WTC11 (cell line): ENCODE data around the gene TAOK3.

Experiments
- CREB1 ChIP-seq: sonication (generic); formaldehyde crosslinking; IDR thresholded peaks from 2 replicates; pipeline ENCODE4 v1.8.0; 2023; ENCODE audit warnings: mild to moderate bottlenecking, missing genetic modification reagents
- FOXJ3 ChIP-seq: sonication (generic); formaldehyde crosslinking; IDR thresholded peaks from 2 replicates; pipeline ENCODE4 v1.9.0; 2021; ENCODE audit warnings: missing genetic modification reagents, mild to moderate bottlenecking, borderline replicate concordance
- GABPB1 ChIP-seq: sonication (generic); formaldehyde crosslinking; IDR thresholded peaks from 2 replicates; pipeline ENCODE4 v1.8.1; 2023; ENCODE audit warnings: mild to moderate bottlenecking, missing genetic modification reagents
- HMGA2 ChIP-seq: fragments of 250-450 bp; sonication (Bioruptor Pico); IDR thresholded peaks from 2 replicates; pipeline ENCODE4 v1.4.0; 2021; ENCODE audit warnings: mild to moderate bottlenecking, moderate library complexity
- TP53 ChIP-seq: sonication (generic); formaldehyde crosslinking; IDR thresholded peaks from 2 replicates; pipeline ENCODE4 v1.8.1; 2023; ENCODE audit warnings: mild to moderate bottlenecking, missing genetic modification reagents
- USF1 ChIP-seq: sonication (generic); formaldehyde crosslinking; IDR thresholded peaks from 2 replicates; pipeline ENCODE4 v1.8.0; 2022; ENCODE audit warnings: mild to moderate bottlenecking, missing genetic modification reagents
- ZNF416 ChIP-seq: fragments of 250-450 bp; sonication (Bioruptor Pico); IDR thresholded peaks from 2 replicates; pipeline ENCODE4 v1.9.0; 2021; ENCODE audit warnings: mild to moderate bottlenecking, inconsistent platforms
- TF ChIP-seq, protein P1 (sequence below): fragments of 200-600 bp; IDR thresholded peaks from 2 replicates; pipeline ENCODE4 v1.8.0; 2022; ENCODE audit warnings: antibody characterized with exemption

DNA sequence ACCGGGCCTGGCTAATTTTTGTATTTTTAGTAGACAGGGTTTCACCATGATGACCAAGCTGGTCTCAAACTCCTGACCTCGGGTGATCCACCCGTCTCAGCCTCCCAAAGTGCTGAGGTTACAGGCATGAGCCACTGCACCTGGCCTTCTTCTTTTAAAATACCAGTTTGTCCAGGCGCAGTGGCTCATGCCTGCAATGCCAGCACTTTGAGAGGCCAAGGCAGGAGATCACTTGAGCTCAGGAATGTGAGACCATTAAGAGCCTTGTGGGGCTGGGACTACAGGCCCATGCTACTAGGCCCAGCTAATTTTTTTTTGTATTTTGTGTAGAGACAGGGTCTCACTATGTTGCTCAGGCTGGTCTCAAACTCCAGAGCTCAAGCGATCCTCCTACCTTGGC is 244.8 kb downstream of the TAOK3 start:
- TF ChIP-seq CREB1 (CRISPR knock-in tag), result no peak
- TF ChIP-seq, protein P1, sequence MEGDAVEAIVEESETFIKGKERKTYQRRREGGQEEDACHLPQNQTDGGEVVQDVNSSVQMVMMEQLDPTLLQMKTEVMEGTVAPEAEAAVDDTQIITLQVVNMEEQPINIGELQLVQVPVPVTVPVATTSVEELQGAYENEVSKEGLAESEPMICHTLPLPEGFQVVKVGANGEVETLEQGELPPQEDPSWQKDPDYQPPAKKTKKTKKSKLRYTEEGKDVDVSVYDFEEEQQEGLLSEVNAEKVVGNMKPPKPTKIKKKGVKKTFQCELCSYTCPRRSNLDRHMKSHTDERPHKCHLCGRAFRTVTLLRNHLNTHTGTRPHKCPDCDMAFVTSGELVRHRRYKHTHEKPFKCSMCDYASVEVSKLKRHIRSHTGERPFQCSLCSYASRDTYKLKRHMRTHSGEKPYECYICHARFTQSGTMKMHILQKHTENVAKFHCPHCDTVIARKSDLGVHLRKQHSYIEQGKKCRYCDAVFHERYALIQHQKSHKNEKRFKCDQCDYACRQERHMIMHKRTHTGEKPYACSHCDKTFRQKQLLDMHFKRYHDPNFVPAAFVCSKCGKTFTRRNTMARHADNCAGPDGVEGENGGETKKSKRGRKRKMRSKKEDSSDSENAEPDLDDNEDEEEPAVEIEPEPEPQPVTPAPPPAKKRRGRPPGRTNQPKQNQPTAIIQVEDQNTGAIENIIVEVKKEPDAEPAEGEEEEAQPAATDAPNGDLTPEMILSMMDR, result no peak
- TF ChIP-seq FOXJ3 (CRISPR knock-in tag), result no peak
- no peak for TF ChIP-seq GABPB1 (CRISPR knock-in tag)
- no peak for TF ChIP-seq ZNF416 (CRISPR knock-in tag)
- no peak for TF ChIP-seq TP53
- no peak for TF ChIP-seq USF1
- no peak for TF ChIP-seq HMGA2 (CRISPR knock-in tag)
